Neuronal stem cell (in vitro differentiated cells): ENCODE data around the gene SZT2.

Experiments
- DNase-seq: peaks from one replicate; pipeline ENCODE4 v3.0.0-alpha.2; 2013; ENCODE audit warnings: low spot score
- H2AFZ ChIP-seq: one replicate; pipeline ENCODE4 v1.6.1; 2013; ENCODE audit warnings: mild to moderate bottlenecking, low read length, inconsistent platforms
- H2AK5ac ChIP-seq: 2 replicates; pipeline ENCODE4 v1.6.1; 2013; ENCODE audit warnings: low read depth, mild to moderate bottlenecking, inconsistent platforms, low read length, moderate library complexity, mixed read lengths
- H2BK120ac ChIP-seq: 2 replicates; pipeline ENCODE4 v1.6.1; 2013; ENCODE audit warnings: low read depth, mild to moderate bottlenecking, inconsistent platforms, low read length, moderate library complexity, mixed read lengths
- H2BK12ac ChIP-seq: one replicate; pipeline ENCODE4 v1.6.1; 2013; ENCODE audit warnings: low read length, inconsistent platforms
- H2BK15ac ChIP-seq: 2 replicates; pipeline ENCODE4 v1.6.1; 2013; ENCODE audit warnings: mild to moderate bottlenecking, low read length, inconsistent platforms, mixed read lengths
- H2BK5ac ChIP-seq: one replicate; pipeline ENCODE4 v1.6.1; 2013; ENCODE audit warnings: inconsistent platforms, mild to moderate bottlenecking, low read length, moderate library complexity
- H3K14ac ChIP-seq: one replicate; pipeline ENCODE4 v1.6.1; 2013; ENCODE audit warnings: low read length, inconsistent platforms
- H3K18ac ChIP-seq: 2 replicates; pipeline ENCODE4 v1.6.1; 2013; ENCODE audit warnings: low read length, inconsistent platforms
- H3K23ac ChIP-seq: 2 replicates; pipeline ENCODE4 v1.6.1; 2013; ENCODE audit warnings: low read depth, mild to moderate bottlenecking, mixed read lengths, low read length, inconsistent platforms; ENCODE audit not compliant: poor library complexity
- H3K27ac ChIP-seq: replicated peaks from 3 replicates; pipeline ENCODE4 v1.5.1; 2013; ENCODE audit warnings: low read length, inconsistent platforms
- H3K27me3 ChIP-seq, 3 experiments: 2 replicates each; pipeline ENCODE4 v1.6.1; 2013; ENCODE audit warnings: low read length in 3 of 3, mild to moderate bottlenecking in 2 of 3, inconsistent platforms in 1 of 3, low read depth in 1 of 3, mixed read lengths in 1 of 3, moderate library complexity in 1 of 3; ENCODE audit not compliant: control insufficient read depth in 3 of 3, insufficient read depth in 3 of 3
- H3K36me3 ChIP-seq, 2 donors: replicated peaks in 1 of 2; 2 replicates each; pipeline ENCODE4 v1.6.1; 2013; ENCODE audit warnings: low read length in 2 of 2; ENCODE audit not compliant: control insufficient read depth in 2 of 2, insufficient read depth in 2 of 2
- H3K4ac ChIP-seq: 2 replicates; pipeline ENCODE4 v1.6.1; 2013; ENCODE audit warnings: inconsistent platforms, mild to moderate bottlenecking, low read length, moderate library complexity
- H3K4me1 ChIP-seq, 2 donors: 1 replicate in 1 of 2; 2 replicates in 1 of 2; pipeline ENCODE4 v1.6.1; 2013; ENCODE audit warnings: low read length in 2 of 2, low read depth in 1 of 2; ENCODE audit not compliant: control insufficient read depth in 2 of 2, insufficient read depth in 1 of 2
- H3K4me2 ChIP-seq: one replicate; pipeline ENCODE4 v1.6.1; 2013; ENCODE audit warnings: mild to moderate bottlenecking, low read length, inconsistent platforms; ENCODE audit not compliant: insufficient read depth, poor library complexity, severe bottlenecking
- H3K4me3 ChIP-seq, 2 donors: 2 replicates each; pipeline ENCODE4 v1.5.1; 2013; ENCODE audit warnings: low read length in 2 of 2, mild to moderate bottlenecking in 2 of 2, inconsistent platforms in 1 of 2, moderate library complexity in 1 of 2
- H3K79me1 ChIP-seq: one replicate; pipeline ENCODE4 v1.6.1; 2013; ENCODE audit warnings: low read depth, mild to moderate bottlenecking, inconsistent platforms, low read length, moderate library complexity
- H3K9ac ChIP-seq: one replicate; pipeline ENCODE4 v1.6.1; 2013; ENCODE audit warnings: mild to moderate bottlenecking, low read depth, low read length, inconsistent platforms; ENCODE audit not compliant: poor library complexity
- H3K9me3 ChIP-seq, 2 donors: replicated peaks in 1 of 2; 2 replicates each; pipeline versions ENCODE3 to v1.6.1; 2013; ENCODE audit warnings: low read length in 2 of 2, mild to moderate bottlenecking in 2 of 2, inconsistent platforms in 1 of 2, low read depth in 1 of 2, mixed read lengths in 1 of 2, moderate library complexity in 1 of 2; ENCODE audit not compliant: control insufficient read depth in 2 of 2, insufficient read depth in 1 of 2
- H4K8ac ChIP-seq: one replicate; pipeline ENCODE4 v1.6.1; 2013; ENCODE audit warnings: low read depth, mild to moderate bottlenecking, inconsistent platforms, low read length, moderate library complexity
- H4K91ac ChIP-seq: one replicate; pipeline ENCODE4 v1.6.1; 2013; ENCODE audit warnings: low read length, low read depth, mild to moderate bottlenecking, inconsistent platforms; ENCODE audit not compliant: poor library complexity
- WGBS, 2 donors: extraction: QIAGEN DNeasy Blood & Tissue Kit; methylation state at CpG; one replicate each; pipeline ENCODE4 v1.1.7; 2013; ENCODE audit warnings: missing lambda C conversion rate in 2 of 2, mixed read lengths in 1 of 2; ENCODE audit not compliant: insufficient read length in 2 of 2, insufficient replicate concordance in 1 of 2; ENCODE audit errors: extremely low coverage in 2 of 2; 5-methylcytosine and 5-hydroxymethylcytosine counted together

SZT2 gene

DNA sequence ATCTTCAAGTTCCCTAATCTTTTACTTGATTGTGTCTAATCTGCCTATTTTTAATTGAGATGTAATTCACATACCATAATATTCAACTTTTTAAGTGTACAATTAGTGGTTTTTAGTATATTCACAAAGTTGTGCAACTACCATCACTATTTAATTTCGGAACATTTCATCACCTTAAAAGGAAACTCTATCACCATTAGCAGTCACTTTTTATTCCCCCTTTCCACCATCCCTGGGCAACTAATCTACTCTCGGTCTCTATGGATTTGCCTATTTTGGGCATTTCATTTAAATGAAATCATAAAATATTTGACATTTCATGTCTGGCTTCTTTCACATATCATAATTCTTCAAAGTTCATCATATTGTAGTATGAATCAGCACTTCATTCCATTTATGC is 94.7 kb downstream of the SZT2 start:
- Histone ChIP-seq H2BK15ac (no peak overlapping the region), H2AFZ (no peak overlapping the region), H4K8ac (no peak overlapping the region), H3K4me1 (no peaks in the 10 kb centered on the region), H3K18ac (no peak overlapping the region), H3K27me3 (no peaks in the 10 kb centered on the region), H4K91ac (no peak overlapping the region), H3K9me3 (peaks cover 0 to 4% of the 10 kb centered on the region in 2 donors), H3K79me1 (no peaks in the 10 kb centered on the region), H3K4me2 (no peak overlapping the region), H3K14ac (no peak overlapping the region), H3K9ac (no peak overlapping the region), H2BK5ac (no peak overlapping the region), H3K4ac (no peak overlapping the region), H2AK5ac (no peak overlapping the region), H2BK12ac (no peak overlapping the region), H3K4me3 (no peak overlapping the region), H2BK120ac (no peak overlapping the region), H3K23ac (no peak overlapping the region), H3K27ac (no peak overlapping the region), H3K36me3 (no peaks in the 10 kb centered on the region)
- WGBS, 2 donors = no CpG with 5 or more reads among the region's 2 CpGs
- no peak for DNase-seq

DNA sequence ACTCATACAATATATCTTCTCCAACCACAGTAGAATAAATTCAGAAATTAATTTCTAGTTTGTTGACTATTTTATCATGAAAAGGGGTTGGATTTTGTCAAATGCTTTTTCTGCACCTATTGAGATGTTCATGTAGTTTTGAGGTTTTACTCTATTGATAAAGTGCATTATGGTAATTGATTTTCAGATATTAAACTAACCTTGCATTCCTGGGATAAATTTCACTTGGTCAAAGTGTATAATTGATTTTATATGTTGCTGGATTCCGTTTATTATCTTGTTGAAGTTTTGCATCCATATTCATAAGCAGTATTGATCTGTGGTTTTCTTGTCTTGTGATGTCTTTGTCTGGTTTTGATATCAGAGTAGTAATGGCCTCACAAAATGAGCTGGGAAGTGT is 98.5 kb downstream of the SZT2 start:
- H3K79me1 ChIP-seq = no peaks in the 10 kb centered on the region
- H2AFZ ChIP-seq = no peak overlapping the region
- H3K4me2 ChIP-seq = no peak overlapping the region
- no peak overlapping the region for H3K9ac ChIP-seq
- H3K23ac ChIP-seq = no peak overlapping the region
- H3K18ac ChIP-seq = no peak overlapping the region
- no peak overlapping the region for H2BK5ac ChIP-seq
- no CpG with 5 or more reads among the region's 1 CpG for WGBS, 2 donors
- no peak overlapping the region for H4K8ac ChIP-seq
- no peak overlapping the region for H2BK15ac ChIP-seq
- H3K36me3 ChIP-seq = no peaks in the 10 kb centered on the region
- H2BK12ac ChIP-seq = no peak overlapping the region
- peaks cover 5 to 12% of the 10 kb centered on the region in 2 donors for H3K9me3 ChIP-seq
- no peaks in the 10 kb centered on the region for H3K4me1 ChIP-seq
- H2BK120ac ChIP-seq = no peak overlapping the region
- no peak overlapping the region for H3K14ac ChIP-seq
- H3K27me3 ChIP-seq = no peaks in the 10 kb centered on the region
- H3K4ac ChIP-seq = no peak overlapping the region
- no peak for DNase-seq
- H2AK5ac ChIP-seq = no peak overlapping the region
- no peak overlapping the region for H3K4me3 ChIP-seq
- no peak overlapping the region for H3K27ac ChIP-seq
- H4K91ac ChIP-seq = no peak overlapping the region

DNA sequence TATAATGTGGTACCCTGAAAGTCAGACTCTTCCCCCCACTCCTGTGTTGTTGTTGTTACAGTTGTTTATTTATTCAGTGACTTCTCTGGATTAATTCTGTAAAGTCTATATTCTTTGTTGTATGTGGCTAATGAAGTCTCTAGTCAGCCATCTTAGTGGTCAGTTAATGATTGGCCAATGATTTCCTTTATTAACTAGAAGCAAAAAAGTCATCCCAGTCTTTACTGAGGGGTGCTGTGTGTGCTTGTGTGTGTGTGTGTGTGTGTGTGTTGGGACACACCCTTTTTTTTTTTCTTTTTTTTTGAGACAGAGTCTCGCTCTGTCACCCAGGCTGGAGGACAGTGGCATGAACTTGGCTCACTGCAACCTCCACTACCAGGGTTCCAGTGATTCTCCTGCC is 101.4 kb downstream of the SZT2 start:
- H3K23ac ChIP-seq = no peak overlapping the region
- no peak overlapping the region for H3K18ac ChIP-seq
- no peak for DNase-seq
- no peak overlapping the region for H2BK120ac ChIP-seq
- H2AK5ac ChIP-seq = no peak overlapping the region
- H4K91ac ChIP-seq = no peak overlapping the region
- H3K4me2 ChIP-seq = no peak overlapping the region
- no peaks in the 10 kb centered on the region for H3K36me3 ChIP-seq
- no peak overlapping the region for H2BK15ac ChIP-seq
- H3K27me3 ChIP-seq = no peaks in the 10 kb centered on the region
- H3K4me3 ChIP-seq = no peak overlapping the region
- WGBS, 2 donors = no CpG with 5 or more reads among the region's 1 CpG
- H3K27ac ChIP-seq = no peak overlapping the region
- no peak overlapping the region for H3K9ac ChIP-seq
- H3K9me3 ChIP-seq = peaks cover 5 to 12% of the 10 kb centered on the region in 2 donors
- H2BK5ac ChIP-seq = no peak overlapping the region
- peaks cover 0 to 4% of the 10 kb centered on the region in 2 donors for H3K4me1 ChIP-seq
- no peaks in the 10 kb centered on the region for H3K79me1 ChIP-seq
- no peak overlapping the region for H2BK12ac ChIP-seq
- no peak overlapping the region for H2AFZ ChIP-seq
- H4K8ac ChIP-seq = no peak overlapping the region
- no peak overlapping the region for H3K4ac ChIP-seq
- H3K14ac ChIP-seq = no peak overlapping the region

DNA sequence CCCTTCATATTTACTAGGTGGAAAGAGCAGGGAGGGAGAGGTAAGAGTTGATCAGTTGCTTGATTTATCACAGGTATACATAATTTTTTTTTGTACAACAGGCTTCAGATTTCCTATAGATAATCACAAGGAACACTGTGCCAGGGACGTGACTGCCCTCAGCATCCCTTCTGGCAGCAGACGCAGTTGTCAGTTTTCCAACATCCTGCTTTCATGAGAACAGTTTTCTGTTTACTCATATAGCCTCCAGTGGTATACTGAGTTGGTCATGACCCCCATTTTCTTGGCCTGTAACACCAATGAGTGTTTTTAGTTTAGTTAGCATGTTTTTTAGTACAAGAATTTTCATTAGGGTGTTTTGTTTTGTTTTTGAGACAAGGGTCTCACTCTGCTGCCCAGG is 103.1 kb downstream of the SZT2 start:
- H3K4me3 ChIP-seq = no peak overlapping the region
- H3K14ac ChIP-seq = no peak overlapping the region
- H3K4me1 ChIP-seq = peaks cover 0 to 4% of the 10 kb centered on the region in 2 donors
- no peak overlapping the region for H2BK5ac ChIP-seq
- no peak overlapping the region for H3K4ac ChIP-seq
- H3K27me3 ChIP-seq = no peaks in the 10 kb centered on the region
- no peak overlapping the region for H2BK12ac ChIP-seq
- no peaks in the 10 kb centered on the region for H3K36me3 ChIP-seq
- H4K8ac ChIP-seq = no peak overlapping the region
- peaks cover 5 to 12% of the 10 kb centered on the region in 2 donors for H3K9me3 ChIP-seq
- H3K23ac ChIP-seq = no peak overlapping the region
- no peak overlapping the region for H3K27ac ChIP-seq
- H4K91ac ChIP-seq = no peak overlapping the region
- WGBS, 2 donors = no CpG with 5 or more reads among the region's 2 CpGs
- no peaks in the 10 kb centered on the region for H3K79me1 ChIP-seq
- no peak overlapping the region for H3K9ac ChIP-seq
- no peak overlapping the region for H2AK5ac ChIP-seq
- H2BK15ac ChIP-seq = no peak overlapping the region
- no peak overlapping the region for H3K4me2 ChIP-seq
- H2BK120ac ChIP-seq = no peak overlapping the region
- H3K18ac ChIP-seq = no peak overlapping the region
- no peak overlapping the region for H2AFZ ChIP-seq
- DNase-seq = no peak
